K562 (cell line): ENCODE results near the gene NUDT14.

Experiments used
- ARID3A ChIP-seq: IDR thresholded peaks from 2 replicates; pipeline ENCODE4 v1.6.1; 2012; ENCODE audit warnings: low read depth, low read length, improper control_type of control experiment, borderline replicate concordance
- E2F3 ChIP-seq: fragments of 250-450 bp; sonication (Bioruptor Pico); IDR thresholded peaks from 2 replicates; pipeline ENCODE4 v1.4.0; 2020; ENCODE audit warnings: mild to moderate bottlenecking
- EZH2 ChIP-seq: IDR thresholded peaks from 2 replicates; pipeline ENCODE4 v1.6.1; 2012; ENCODE audit warnings: low read depth, mild to moderate bottlenecking, inconsistent platforms, low read length, borderline replicate concordance
- NFIX ChIP-seq: fragments of 250-450 bp; sonication (Bioruptor Pico); IDR thresholded peaks from 2 replicates; pipeline ENCODE4 v1.4.0; 2020; ENCODE audit warnings: low read depth, mild to moderate bottlenecking, moderate library complexity
- NFYB ChIP-seq: IDR thresholded peaks from 2 replicates; pipeline ENCODE4 v1.6.1; 2011; ENCODE audit warnings: mild to moderate bottlenecking, moderate library complexity; ENCODE audit not compliant: insufficient read length; ENCODE audit errors: extremely low read depth
- POLR2AphosphoS2 ChIP-seq: IDR thresholded peaks from 2 replicates; pipeline ENCODE4 v1.6.1; 2012; ENCODE audit warnings: low read length, improper control_type of control experiment
- SIN3A ChIP-seq, 2 experiments: fragments of 150-350 bp in 1 of 2; IDR thresholded peaks; 2 replicates each; pipeline ENCODE4 v1.6.1; 2011 to 2016; ENCODE audit warnings: borderline replicate concordance in 2 of 2, low read depth in 2 of 2, low read length in 2 of 2, mild to moderate bottlenecking in 2 of 2, moderate library complexity in 2 of 2; ENCODE audit not compliant: control insufficient read depth in 1 of 2
- TEAD2 ChIP-seq: fragments of 450-650 bp; IDR thresholded peaks from 2 replicates; pipeline ENCODE4 v1.6.1; 2016; ENCODE audit warnings: missing genetic modification characterization, control low read depth, missing compliant biosample characterization
- ZBTB1 ChIP-seq: sonication (generic); formaldehyde crosslinking; IDR thresholded peaks from 2 replicates; pipeline ENCODE4 v1.8.1; 2023; ENCODE audit warnings: missing genetic modification reagents, low read depth, mild to moderate bottlenecking, borderline replicate concordance
- ZNF512 ChIP-seq: IDR thresholded peaks from 2 replicates; pipeline ENCODE4 v1.6.1; 2016; ENCODE audit warnings: missing genetic modification characterization, missing compliant biosample characterization
- ZNF589 ChIP-seq: fragments of 200-800 bp; sonication (Bioruptor generic); IDR thresholded peaks from 2 replicates; pipeline ENCODE4 v1.6.1; 2016; ENCODE audit warnings: low read depth, missing genetic modification characterization, missing compliant biosample characterization
- ZNF764 ChIP-seq: fragments of 250-450 bp; sonication (Bioruptor Pico); IDR thresholded peaks from 2 replicates; pipeline ENCODE4 v1.4.0; 2020; ENCODE audit warnings: low read depth, mild to moderate bottlenecking, moderate library complexity

DNA sequence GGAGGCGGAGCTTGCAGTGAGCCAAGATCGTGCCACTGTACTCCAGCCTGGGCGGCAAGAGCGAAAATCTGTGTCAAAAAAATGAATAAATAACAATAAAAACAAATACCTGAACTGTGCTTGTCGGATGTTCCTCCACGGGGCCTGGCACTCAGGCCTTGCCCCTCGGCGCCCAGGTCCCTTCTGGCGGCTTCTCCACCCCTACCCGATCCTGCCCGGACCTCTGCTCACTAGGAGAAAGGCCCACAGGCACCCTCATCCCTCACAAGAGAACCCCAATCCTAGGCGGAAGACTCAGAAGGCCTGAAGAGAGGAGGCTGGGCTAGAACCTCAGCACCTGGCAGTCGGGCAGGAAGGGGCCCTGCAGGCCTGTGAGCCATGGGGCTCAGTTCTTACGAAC is 46.2 kb upstream of the NUDT14 start:
- TF ChIP-seq ZNF589 (no peak), ZNF512 (tag) (no peak), ARID3A (no peak), NFYB (no peak), TEAD2 (tag) (no peak), EZH2 (no peak), ZNF764 (CRISPR knock-in tag) (no peak), SIN3A (IDR thresholded peaks at IDR 0.05; ENCODE audit: borderline replicate concordance in 2 of 2, control insufficient read depth in 1 of 2, low read depth in 2 of 2, low read length in 2 of 2) (no peak), NFIX (CRISPR knock-in tag) (no peak), ZBTB1 (no peak), E2F3 (CRISPR knock-in tag) (no peak), POLR2AphosphoS2 (no peak)
